Neural cell (in vitro differentiated cells): Measurements from ENCODE around the gene LIN9.

ENCODE experiments used
- RAD21 ChIP-seq: fragments of 450-650 bp; conservative IDR thresholded peaks from 2 replicates; pipeline ENCODE4 v1.6.1; 2014; ENCODE audit warnings: antibody characterized with exemption, mild to moderate bottlenecking, moderate library complexity
- TF ChIP-seq, protein P1 (sequence below): fragments of 450-650 bp; IDR thresholded peaks from 2 replicates; pipeline ENCODE4 v1.5.1; 2014; ENCODE audit warnings: antibody characterized with exemption, mild to moderate bottlenecking, moderate library complexity; ENCODE audit not compliant: poor library complexity, severe bottlenecking

DNA sequence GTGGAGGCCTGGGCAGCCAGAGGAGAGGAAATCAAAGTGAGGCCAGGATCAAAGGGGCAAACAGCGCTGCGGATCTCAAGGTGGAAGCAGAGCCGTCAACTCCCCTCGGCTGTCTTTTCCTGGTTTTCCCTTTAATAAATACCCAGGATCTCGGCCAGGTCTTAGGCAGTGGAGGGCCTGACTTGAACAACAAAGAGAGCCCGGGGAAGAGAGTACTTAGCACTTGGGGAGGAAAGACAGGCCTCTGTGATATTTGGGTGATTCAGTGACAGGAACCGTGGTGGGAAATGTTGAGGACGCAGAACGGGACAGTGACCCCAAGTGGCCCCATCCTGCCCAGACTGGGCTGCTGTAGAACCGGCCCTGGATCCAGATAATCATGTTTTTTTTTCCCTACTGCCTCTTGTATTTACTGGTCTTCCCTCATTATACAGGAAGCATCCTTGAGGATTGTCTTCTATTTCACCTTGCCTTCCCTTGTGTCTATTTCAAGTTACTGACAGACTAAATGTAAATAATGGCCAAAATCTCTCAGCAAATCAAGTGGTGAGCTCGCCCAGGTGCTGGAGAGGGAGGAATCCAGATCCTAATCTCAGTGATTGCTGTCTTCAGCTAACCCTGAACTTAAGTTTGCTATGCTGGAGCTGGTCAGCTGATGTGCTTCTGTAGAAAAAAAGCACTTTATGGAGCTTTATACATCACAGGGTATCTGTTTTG is 88.3 kb downstream of the LIN9 start:
- TF ChIP-seq, protein P1, sequence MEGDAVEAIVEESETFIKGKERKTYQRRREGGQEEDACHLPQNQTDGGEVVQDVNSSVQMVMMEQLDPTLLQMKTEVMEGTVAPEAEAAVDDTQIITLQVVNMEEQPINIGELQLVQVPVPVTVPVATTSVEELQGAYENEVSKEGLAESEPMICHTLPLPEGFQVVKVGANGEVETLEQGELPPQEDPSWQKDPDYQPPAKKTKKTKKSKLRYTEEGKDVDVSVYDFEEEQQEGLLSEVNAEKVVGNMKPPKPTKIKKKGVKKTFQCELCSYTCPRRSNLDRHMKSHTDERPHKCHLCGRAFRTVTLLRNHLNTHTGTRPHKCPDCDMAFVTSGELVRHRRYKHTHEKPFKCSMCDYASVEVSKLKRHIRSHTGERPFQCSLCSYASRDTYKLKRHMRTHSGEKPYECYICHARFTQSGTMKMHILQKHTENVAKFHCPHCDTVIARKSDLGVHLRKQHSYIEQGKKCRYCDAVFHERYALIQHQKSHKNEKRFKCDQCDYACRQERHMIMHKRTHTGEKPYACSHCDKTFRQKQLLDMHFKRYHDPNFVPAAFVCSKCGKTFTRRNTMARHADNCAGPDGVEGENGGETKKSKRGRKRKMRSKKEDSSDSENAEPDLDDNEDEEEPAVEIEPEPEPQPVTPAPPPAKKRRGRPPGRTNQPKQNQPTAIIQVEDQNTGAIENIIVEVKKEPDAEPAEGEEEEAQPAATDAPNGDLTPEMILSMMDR, result no peak
- no peak for TF ChIP-seq RAD21
